LHCN-M2 (cell line): ENCODE measurements around the gene PLCB4. TPM values are rescaled to one million over a fixed set of nuclear protein-coding genes. Genes with fewer than 3 reads are reported as not detected.
"Not testable (repeated sequence)": the region's sequence is repeated elsewhere in the genome, so short reads cannot be mapped to it uniquely, and the experiment has no call there.

Experiments
- DNase-seq: peaks from one replicate; pipeline ENCODE4 v3.0.0-alpha.2; 2012; ENCODE audit warnings: low read depth
- total RNA-seq: library from RNA; depleted of rRNA; stranded (reverse); fragments of >200 nt; gene quantifications from 2 replicates; pipeline ENCODE4 v1.2.3, GENCODE V29; 2014

Gene PLCB4
- total RNA-seq, 1 experiment from 2014 or later = 6.4 TPM

DNA sequence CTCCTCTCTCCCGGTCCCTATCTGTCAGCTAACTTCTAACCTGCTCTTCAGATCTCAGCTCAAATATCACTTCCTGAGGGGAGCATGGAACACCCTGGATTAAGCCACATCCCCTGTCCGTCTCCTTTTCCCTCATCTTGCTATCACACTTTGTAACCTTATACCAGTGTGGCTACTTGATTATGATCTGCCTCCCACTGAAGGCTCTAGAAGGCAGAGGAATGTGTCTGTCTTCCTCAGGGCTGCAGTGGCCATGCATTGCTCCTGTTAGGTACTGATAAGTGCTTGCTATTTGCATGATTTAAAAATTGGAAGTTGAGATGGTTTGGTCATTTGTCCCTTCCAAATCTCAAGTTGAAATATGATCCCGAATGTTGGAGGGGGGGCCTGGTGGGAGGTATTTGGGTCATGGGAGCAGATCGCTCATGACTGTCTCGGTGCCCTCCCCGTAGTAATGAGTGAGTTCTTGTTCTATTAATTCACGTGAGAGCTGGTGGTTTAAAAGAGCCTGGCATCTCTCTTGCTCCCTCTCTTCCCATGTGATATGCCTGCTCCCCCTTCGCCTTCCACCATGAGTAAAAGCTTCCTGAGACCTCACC, 71.4 kb downstream of the PLCB4 start:
- no peak for DNase-seq

DNA sequence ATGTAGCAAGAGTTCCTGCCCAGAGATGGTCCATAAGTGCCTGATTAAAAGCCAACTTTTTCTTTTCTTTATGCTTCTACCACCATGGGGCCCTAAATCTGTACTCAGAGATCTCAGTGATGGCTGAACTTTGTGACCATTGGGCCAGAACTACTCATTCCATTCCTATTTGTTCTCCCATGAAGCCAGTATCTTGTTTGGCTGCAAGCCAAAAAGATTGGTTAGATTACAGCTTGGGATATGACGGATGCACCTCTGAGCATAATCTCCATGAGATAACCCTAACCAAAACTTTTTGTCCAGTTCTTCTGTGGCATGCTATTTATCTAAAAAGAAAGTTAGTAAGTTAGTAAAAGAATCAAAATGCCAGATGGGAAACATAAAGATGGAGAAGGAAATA, 72.2 kb downstream of the PLCB4 start:
- DNase-seq = no peak

DNA sequence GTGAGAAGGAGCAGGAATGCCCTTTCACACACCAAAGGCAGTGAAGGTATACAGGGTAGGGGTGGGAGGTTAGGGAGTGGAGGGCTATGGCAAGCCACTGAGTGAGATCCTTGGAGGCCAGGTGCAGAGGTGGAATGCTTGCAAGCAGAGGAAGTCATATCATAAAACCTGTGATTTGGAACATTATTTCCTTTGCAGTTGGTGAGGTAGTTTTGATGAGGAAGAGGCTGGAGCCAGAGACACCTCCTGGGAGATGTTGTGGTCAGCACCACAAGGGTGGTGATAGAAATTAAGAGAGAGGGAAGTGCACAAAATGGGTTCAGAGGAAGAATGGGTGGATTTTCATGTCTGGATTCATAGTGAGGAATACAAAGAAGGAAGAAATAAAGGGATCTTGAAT, 73.0 kb downstream of the PLCB4 start:
- no peak for DNase-seq

DNA sequence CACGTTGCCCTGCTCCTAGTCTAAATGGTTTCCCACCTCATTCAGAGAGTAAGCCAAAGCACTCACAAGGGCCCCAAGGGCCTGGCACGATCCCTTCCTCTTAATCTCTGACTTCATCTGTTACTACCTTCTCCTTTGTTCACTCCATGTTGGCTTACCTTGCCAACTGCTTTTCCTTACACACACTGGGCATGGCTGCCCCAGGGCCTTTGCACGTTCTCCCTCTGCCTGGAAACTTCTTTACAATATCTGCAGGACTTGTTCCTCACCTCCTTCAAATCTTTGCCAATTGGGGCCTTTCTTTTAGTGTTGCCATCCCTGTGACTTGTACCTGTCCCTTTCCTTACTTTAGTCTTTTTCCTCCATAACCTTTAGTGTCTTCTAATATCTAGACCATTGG, 73.9 kb downstream of the PLCB4 start:
- DNase-seq = no peak

DNA sequence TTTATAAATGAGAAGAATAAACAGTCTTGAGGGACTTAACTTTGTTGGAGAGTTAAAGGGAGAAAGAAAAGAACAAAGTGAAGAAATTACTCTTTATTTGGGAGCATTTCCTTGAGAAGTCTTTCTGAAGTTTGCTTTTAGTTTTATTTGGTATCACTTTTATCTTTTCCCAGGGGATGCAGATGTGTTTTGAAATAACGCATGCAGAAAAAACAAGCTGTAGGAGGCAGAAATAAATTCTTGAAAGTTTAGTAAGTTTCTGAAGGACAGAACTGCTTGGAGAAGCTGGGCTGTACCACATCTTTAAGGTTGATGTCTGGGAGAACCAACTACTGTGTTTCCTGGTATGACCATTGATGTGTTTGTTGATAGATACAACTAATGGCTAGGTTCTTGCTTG, 75.0 kb downstream of the PLCB4 start:
- peak; percentile 21 for DNase-seq

DNA sequence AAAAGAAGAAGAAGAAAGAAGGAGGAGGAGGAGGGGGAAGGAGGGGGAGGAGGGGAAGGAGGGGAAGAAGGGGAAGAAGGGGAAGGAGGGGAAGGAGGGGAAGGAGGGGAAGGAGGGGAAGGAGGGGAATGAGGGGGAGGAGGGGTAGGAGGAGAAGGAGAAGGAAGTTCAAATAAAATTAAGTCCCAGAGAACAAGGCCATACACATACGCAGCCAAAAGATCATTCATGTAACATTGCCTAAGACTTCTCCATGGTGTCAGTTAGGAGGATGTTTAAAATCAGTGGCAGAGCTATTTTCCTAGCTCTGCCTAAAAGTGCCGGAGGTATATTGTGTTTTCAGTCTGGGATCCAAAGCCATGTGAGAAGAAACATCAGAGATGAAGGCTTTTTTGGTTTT, 75.8 kb downstream of the PLCB4 start:
- no peak for DNase-seq

DNA sequence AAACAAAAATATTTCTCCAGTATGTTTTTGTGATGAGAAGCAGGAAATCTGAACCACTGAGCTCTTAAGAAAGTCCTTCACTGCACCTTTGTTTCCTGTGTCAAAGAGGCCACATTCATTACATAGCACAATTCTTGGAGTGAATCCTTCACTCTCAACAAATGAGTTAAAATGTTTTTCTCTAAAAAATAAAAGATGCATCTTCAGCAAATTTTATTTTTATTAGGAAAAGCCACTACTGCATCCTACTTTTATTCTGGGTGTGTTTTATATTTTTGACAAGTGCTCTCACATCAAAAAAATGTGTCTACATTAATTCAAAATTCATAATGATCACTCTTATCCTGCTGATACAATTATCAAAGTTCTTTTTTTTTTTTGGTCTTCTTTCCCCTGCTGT, 76.3 kb downstream of the PLCB4 start:
- DNase-seq = no peak

DNA sequence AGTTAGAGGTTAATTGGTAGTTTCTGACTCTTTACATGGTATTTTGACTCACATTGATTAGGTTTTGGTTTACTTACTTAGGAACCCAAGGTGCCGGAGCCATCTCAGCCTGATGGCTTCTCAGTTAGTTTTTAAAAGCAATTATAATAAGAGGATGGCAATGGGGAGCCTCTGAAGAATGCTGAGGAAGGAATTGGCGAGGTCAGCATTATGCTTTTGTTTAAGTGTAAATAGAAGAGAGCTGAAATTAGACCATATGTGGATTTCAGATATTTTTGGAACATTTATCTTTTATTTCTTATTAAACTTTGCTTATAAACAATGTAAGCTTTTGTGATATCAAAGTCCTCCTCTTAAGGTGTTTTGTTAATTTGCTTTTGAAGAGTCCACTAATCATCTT, 77.8 kb downstream of the PLCB4 start:
- DNase-seq = no peak

DNA sequence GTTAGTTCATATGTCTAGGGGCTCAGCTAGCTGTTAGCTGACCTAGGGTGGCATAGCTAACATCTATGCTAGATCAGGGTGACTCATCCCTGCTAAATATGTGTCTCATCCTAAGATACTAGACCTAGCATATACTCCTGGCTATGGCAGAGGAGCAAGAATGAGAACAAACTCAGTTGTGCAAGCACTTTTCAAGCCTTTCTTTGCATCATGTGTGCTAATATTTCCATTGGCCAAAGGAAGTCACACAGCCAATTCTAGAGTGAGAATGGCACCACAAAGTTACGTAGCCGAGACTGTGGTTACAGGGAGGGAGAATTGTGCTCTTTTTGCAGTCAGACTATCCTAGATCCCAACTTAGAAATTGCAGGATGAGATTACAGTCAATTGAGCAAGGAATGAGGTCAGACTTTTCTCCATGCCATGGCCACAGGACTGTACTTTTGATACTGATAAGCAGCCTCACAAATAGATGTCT, 78.7 kb downstream of the PLCB4 start:
- peak; percentile 81 for DNase-seq

DNA sequence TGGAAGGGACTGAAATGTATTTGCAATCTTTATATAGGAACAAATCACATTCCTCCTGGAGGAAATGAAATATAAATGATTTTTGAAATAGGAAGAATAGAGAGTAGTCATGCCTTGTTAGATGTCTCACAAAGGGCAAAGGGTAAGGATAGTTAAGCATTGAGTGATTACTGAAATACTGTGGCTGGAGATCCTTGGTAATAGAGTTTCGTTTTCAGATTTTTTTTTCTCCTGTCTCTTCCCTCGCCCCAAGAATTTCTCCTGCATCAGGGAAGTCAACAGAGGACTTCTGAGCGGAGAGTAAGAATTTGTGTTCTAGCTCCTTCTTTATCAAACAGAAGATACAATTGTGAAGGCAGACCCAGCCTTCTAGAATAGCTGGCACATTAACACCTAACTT, 79.4 kb downstream of the PLCB4 start:
- no peak for DNase-seq

DNA sequence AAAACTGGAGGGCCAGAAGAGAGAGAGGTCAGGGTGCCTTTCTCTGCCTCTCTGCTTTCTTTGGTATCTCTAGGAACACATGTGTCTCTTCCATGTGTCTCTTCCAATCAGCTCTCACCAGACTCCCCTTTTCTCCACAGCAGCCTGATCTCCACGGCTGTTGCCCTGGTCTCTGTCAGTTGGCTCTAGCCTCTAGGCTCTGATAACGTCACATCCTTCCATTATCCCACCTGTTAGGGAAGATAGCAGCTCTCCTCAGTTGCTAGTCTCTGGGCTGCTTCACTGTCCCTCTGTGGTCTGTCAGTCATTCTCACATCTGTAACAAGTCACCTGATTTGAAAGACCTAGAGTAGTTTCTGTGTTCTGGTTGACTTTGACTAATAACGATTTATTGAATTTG, 80.2 kb downstream of the PLCB4 start:
- no peak for DNase-seq

DNA sequence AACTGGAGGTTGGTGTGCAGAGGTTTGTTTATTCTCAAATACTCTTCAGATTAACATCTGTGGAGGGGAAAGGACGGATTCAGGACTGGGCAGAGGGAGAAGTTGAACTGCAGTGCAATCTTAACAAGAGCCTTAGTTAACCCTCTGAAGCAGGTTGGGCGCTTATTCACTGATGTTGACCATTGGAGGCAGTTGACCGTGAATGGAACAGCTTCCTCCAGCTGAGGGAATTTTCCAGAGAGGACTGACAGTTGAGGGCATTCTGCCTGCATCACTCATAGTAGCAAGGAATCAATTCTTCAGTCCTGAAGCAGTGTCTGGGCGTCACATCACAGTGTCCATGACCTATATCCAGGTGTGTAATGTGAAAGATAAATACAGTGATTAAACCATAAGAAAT, 80.9 kb downstream of the PLCB4 start:
- no peak for DNase-seq

DNA sequence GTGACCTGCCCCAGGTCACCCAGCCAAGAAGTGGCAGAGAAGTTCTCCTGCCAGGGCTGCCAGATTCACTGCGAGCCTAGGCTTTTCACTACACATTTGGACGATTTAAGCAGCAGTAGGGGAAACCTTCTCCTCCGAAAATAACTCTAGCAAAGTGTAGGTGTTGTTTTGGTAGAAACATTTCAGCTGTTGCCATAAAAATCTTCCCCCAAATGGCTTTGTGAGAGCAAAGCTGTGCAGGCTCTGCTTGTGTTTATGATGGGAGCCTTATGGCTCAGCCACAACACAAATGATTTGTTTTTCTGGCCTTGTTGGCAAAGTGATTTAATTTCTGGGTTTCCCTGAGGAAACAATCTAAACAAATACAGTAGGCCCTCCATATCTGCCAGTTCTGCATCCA, 81.8 kb downstream of the PLCB4 start:
- no peak for DNase-seq

DNA sequence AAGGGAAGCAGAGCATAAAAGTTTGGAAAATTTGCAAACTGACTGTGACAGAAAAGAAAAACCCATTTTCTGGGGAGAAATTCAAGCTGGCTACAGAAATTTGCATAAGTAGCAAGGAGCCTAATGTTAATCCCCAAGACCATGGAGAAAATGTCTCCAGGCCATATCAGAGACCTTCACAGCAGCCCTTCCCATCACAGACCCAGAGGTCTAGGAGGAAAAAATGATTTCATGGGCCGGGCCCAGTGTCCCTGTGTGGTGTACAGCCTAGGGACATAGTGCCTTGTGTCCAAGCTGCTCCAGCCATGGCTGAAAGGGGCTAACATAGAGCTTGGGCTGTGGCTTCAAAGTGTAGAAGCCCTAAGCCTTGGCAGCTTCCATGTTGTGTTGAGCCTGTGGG, 83.3 kb downstream of the PLCB4 start:
- not testable (repeated sequence) for DNase-seq

DNA sequence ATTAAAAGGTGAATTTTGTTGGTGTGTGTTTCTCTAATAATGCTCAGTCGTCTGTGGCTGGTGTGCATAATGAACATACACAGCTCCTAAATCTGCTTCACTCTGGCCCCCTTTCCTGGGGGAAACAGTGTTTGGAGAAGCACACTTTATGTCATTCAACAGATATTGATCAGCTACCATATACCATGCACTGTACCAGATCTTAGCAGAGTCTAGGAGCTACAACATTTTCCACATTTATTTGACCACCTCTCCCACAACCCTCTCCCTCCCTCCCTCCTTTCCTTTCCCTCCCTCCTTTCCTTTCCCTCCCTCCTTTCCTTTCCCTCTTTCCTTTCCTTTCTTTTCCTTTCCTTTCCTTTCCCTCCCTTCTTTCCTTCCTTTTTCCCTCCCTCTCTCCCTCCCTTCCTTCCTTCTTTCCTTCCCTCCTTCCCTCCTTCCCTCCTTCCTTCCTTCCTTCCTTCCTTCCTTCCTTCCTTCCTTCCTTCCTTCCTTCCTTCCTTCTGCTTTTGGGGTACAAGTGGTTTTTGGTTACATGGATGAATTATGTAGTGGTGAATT, 85.7 kb downstream of the PLCB4 start:
- no peak for DNase-seq

DNA sequence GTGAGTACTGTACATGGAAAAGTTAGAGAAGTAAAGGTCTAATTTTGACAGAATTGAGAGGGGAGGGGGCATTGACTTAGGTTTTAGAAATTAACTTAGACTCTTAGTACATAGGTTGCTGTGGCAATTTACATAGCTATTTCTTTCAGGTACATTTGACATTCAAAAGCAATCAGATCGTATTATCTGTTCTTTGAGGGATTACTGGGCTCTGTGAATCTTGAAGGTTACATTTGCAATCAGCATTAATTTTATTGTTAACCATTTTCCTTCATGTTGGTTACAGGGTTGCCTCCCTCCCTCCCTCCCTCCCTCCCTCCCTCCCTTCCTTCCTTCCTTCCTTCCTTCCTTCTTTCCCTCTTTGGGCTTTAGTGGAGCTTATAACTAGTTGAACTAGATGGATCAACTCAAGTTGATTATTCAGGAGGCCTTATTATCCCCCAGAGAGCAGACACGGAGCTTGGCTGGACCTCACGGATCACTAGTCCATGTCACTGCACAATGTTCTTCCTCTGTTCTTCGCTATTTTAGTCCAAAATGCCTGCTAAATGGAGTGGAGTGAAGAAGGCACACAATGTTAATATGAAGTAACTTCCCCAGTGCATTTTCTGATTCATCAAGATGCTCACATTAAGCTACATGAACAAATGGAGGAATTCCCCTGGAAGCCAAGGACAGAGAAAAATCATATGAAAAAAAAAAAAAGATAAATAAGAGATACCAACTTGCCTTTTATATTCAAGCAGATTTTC, 87.8 kb downstream of the PLCB4 start:
- no peak for DNase-seq

DNA sequence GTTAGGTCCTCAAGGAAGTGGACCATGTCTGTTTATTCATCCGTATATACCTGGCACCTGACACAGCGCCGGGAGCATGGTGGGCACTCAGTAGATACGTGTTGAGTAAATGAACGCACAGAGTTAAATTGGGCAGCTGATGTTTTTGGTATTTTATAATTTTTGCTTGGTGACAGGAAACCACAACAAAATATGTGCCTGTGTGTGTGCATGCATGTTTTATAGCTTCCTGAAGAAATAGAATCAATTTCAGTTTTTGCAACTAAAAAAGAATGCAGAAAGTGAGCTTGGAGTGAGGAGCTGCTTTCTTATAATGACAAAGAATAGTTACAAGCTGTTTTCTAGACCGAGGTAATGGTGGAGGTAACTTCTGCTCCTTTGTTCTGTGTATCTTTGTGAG, 91.4 kb downstream of the PLCB4 start:
- peak; percentile 22 for DNase-seq

DNA sequence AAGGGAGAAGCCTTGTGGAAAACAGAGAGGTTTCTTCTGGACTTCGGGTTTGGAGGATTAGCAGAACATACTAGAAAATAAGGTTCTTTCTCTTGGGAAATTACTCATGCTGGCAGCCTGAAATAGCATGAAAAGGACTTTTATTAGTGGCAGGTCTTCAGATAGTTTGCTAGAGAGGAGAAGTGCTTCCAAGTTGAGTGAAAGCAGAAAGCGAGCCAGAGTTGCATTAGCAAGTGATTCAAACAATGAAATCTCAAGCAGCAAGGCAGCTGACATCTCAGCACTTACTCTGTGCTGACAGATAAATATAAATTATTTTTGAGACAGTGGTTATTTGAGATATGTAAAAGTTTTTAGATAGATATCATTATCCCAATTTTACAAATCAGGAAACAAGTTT, 91.9 kb downstream of the PLCB4 start:
- DNase-seq = peak; percentile 30

DNA sequence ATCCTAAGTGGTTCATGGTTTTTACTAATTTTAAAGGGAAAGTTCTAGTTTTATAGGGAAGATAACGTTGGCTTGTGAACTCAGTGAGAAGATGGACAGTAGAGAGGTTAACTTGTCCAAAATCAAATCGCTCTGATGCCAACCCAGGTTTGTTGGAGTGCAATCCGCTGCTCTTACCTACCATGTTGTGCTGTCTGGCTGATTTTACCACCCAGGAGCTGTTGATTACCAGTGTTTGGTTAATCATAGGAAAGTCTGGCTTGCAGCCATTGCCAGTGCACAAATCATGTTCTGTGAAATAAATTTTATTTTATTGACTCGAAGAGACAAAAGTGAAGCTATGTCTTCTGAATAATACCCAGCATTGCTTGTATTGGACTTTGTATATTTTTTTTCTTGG, 92.4 kb downstream of the PLCB4 start:
- no peak for DNase-seq

DNA sequence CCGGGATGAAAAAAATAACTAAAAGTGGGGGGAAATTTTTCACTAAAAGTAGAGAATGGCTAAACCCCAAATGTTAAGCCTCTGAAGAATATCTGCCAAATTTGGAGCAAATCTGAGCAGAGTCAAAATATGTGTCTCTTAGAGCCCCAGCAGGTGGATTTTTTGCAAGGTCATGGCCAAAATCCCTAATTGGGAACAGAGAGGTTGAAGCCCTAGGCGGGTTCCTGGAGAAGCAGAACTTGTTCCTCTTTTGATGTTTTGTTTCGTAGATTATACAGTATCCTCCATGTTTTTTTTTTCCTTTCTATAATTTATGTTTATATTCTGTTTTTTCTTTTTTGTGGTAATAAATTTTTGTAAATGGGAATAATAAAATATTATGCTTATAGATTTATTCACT, 94.4 kb downstream of the PLCB4 start:
- DNase-seq = no peak

DNA sequence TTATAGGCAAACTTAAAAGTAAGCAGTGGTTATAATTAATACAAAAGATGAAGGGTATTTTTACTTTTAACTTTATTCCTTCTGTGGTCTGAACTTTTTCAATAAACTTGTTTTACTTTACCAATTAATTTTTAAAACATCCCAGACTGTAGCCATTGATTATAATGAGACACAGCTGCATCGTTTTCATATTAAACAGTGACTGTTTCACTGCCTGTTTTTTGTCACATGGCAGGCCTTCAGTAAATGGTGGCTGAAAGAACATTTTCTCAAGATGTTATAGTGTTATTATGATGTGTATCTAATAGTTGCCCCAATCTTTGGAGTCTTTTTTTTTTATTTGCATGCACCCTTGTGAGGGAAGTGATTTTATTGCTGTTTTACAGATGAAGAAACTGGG, 95.1 kb downstream of the PLCB4 start:
- no peak for DNase-seq

DNA sequence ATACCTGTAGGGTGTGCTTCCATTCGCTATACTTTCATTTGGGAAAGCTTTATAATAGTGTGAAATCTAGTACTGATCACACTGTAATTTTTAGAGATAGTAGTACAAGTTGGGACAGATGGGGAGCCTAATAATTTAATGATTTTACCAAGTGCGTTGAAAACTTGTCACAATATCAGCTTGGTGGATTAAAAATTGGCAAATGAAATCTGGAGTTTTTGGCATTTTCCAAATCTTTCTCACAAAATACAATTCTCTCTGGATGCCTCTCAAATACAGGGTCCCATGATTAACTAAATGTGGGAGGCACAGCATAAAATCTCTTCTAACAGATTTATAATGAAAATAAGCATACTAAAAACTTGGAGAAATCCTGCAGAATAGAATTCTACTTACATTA, 96.4 kb downstream of the PLCB4 start:
- DNase-seq = no peak

DNA sequence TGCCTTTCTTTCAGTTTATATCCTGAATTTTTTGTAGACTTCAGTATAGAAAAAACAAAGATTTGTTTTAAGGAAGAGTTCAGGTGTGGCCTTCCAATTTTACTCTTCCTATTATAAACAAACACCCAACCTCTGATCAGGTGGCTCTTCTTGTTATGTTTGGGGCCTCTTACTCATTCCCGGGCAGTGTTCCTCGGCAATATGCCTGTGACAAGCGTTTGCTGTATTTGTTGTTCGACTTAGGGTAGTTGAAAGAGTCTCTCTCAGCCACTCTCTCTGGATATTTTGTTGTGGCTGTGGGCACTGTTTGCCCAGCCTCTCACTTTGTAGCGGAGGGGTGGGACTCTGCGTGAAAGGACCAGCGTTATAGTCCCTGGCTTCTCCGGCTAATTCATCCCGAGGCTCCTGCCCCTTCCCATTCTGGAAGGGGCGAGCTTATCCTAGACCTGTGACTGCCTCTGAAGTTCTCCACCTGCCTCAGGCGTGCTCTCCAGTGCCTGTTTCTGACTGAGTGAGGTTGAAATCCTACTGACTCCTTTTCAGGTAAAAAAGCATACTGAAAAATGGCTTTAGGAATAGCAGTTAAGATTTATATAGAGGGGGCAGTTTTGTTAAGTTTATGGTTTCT, 97.4 kb downstream of the PLCB4 start:
- no peak for DNase-seq
